NCI-H2029 treated with DMSO at 0.1 percent for 48 hours (cell line): ENCODE measurements around the gene GRIPAP1.

Experiments used
- DNase-seq: peaks from one replicate; lab custom pipeline; 2025; lab: John Stamatoyannopoulos, UW

Gene GRIPAP1

DNA sequence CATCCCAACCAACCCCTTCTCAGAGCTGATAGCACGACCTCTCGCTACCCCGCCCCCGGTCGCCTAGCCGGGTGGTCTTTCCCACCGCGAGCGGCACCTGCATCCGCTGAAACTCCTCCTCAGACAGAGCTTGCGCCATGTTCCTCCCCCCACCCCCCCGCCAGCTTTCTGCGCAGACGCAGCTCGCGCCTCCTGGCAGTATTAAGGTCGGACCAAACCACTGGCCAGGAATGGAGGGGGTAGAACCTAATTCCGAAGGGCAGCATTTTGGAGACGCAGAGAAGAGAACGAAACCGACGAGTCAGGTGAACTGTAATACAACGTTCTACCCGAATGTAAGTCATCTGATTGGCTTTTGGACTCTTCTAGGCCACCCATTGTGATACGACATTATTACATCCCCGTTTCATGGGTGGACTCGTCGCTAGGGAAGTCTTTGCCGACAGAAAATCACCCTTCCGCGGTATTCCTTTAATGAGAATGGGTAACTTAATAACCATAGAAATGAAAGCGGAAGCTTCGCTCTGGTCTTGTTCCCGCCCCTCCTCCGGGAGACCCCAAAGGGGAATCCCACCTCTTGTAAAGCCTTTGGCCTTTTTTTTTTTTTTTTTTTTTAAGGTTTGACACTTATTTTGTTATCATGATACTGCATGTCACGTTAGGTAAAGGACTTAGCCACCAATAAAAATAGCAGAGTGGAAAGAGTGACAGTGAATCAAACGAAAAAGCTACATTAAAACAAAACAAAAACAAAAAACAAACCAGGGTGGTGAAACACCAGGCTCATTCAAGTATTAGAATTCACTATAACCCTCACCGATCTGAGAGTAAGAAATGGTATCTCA is at the start of gene GRIPAP1:
Gene GRIPAP1, minus strand, starts transcription at position 174 of the 845 bp plus-strand sequence. Its CDS starts 35 bp downstream, at position 139.
- peak; percentile 60 for DNase-seq

GRCh38 chrX:49043987-49044281 is 41.9 kb upstream of the GRIPAP1 start:
- DNase-seq: no peak

GRCh38 chrX:49043220-49043986 is 41.3 kb upstream of the GRIPAP1 start, which contains the start of gene TFE3:
Gene TFE3, minus strand, starts transcription at chrX:49043357. Its CDS starts 131 bp downstream, at chrX:49043226.
- DNase-seq: peak; percentile 85

DNA sequence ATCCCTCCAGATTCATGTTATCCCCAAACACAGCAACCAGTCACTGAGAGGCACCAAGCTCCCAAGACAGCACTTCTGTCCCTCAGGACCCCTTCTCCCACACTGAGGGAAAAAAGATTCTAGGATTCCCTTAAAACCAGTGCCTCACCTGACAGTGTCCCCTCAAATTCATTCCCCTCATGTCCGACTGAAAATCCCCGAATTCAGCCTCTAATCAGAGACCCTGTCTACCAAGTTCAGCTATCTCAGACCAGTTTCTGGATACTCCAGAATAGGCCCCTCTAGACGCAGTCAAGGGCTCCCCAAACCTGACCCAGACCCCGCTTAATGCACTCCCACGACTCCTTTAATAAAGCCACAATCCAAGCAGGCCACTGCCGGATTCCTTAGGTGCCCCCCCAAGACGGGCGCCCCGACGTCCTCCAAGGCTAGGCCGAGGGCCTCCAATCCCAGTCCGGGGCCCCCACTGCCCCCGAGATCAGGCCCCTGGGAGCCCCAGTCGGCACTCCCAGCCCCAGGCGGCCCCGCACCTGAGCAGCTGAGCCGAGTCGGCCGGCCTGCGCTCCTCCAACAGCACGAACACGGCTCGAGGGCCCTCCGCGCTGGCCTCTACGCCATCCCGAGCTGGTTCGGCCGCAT is 40.6 kb upstream of the GRIPAP1 start:
- DNase-seq: no peak

- DNase-seq: no peak
Observed at GRCh38 chrX:49041744-49042580, 39.9 kb upstream of the GRIPAP1 start.

GRCh38 chrX:49040376-49040955 is 38.4 kb upstream of the GRIPAP1 start:
- DNase-seq: no peak

GRCh38 chrX:49039598-49040375 is 37.7 kb upstream of the GRIPAP1 start:
- DNase-seq: no peak

GRCh38 chrX:49037883-49038475 is 35.9 kb upstream of the GRIPAP1 start:
- DNase-seq: no peak

DNA sequence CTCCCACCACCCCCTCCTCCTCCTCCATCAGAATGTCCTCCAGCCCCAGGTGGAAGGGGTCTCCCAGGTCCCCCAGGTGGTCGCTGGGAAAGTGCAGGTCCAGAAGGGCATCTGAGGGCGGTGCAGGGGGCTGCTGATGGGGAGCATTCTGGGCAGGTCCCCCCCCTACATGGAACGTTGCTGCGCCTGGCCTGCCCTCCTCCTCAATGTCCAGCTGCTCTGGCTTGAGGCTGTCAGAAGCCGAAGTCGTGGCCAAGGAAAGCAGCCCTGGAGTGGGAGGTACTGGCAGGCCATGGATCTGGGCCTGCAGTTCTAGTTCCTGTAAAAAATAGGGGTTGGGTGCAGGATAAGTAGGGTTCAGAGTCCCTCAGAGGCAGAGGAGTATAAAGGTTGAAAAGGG is 28.2 kb upstream of the GRIPAP1 start:
- DNase-seq: no peak

DNA sequence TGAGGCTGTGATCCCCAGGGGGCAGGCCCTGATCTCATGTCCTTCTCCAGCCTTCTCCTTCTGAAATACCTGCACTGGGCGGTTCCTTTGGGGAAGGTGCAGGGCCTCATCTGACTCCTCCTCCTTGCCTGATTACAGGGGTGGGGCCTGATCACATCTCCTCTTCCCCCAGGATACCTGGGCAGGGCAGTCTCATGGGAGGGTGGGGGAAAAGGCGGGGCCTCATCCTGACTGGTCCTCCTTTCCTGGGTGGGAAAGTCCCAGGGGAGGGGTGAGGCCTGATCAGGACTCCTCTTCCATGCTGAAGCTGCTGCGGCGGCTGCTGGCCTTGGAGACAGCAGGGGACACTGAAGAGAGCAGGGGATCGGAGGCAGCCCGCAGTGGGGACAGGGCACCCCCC is 27.8 kb upstream of the GRIPAP1 start:
- DNase-seq: no peak

- DNase-seq: no peak
Observed at GRCh38 chrX:49019599-49020249, 17.7 kb upstream of the GRIPAP1 start.

- no peak for DNase-seq
Observed at GRCh38 chrX:49019050-49019449, 17.0 kb upstream of the GRIPAP1 start.

DNA sequence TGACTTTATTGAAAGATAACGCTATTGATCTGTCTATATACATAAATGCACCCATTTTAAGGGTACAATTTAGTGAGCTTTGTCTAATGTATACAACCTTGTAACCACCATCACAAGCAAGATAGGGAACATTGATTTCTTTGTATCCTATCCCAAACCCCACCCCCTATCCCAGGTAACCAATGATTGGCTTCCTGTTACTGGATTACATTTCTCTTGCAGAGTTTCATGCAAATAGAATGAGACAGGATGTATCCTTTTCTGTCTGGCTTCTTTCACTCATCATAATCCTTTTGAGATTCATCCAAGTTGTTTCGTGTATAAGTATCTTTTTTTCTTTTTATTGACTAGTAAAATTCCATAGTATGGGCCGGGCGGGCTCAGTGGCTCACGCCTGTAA is 1.6 kb upstream of the GRIPAP1 start:
- no peak for DNase-seq

DNA sequence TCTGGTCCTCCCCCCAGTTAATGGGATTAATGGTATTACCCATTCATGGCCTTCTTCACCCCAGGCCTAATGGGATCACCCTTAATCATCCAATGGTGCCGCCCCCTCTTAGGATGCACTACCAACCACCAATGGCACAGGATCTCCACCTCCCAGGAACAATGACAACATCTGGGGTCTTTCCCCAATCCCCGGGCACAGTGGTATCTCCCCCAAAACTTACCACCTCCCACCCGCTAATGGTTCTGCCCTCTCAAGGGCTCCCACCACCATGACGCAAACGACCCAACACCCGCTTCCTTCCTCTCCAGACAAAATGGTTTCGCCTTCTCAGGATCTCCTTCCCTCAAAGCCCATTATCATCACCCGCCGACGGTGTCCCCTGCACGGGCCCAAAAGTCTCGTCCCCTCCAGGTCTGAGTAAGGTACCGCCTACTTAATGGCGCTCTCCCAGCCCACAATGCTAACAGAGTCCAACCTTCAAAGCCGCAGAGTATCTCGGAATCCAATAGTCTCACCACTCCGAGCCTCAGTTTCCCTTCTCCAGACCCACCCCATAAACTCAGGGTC is 458 bp downstream of the GRIPAP1 start:
- DNase-seq: no peak

DNA sequence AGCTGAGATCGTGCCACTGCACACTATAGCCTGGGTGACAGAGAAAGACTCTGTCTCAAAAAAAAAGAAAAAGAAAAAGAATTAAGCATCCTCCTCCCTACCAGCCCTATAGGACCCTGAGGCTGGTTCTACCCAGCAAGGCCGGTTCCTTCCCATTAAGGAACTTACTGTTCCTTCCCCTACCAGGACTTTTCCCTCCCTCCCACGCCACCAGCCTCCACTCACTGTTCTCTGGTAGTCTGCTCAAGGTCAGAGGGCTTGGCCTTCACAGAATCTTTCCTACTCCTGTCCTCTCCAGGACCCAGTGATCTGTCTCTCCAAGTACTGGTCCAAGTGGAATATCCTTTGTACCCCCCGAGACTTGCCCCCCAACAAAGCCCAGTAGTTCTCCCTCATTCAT is 1.4 kb downstream of the GRIPAP1 start:
- DNase-seq: no peak

GRCh38 chrX:48999030-48999429 is 3.0 kb downstream of the GRIPAP1 start:
- no peak for DNase-seq

DNA sequence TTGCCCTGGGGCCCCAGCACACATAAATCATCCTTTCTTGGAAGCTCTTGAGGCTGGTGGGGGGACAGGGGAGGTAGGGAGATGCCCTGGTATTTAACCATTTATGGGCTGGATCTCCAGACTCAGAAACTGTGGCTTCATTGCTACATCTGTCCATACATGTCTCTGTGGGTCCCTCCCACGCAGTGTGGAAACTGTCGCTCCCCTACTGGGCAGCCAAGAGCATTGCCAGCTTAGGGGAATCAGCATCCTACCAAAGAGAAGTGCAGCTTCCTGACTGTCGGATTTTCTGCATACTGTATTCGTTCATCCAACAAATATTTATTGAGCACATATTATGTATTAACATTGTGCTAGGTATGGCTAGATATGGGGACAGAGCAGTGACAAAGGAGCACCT is 3.7 kb downstream of the GRIPAP1 start:
- no peak for DNase-seq

- no peak for DNase-seq
Observed at GRCh38 chrX:48997865-48998264, 4.2 kb downstream of the GRIPAP1 start.

DNA sequence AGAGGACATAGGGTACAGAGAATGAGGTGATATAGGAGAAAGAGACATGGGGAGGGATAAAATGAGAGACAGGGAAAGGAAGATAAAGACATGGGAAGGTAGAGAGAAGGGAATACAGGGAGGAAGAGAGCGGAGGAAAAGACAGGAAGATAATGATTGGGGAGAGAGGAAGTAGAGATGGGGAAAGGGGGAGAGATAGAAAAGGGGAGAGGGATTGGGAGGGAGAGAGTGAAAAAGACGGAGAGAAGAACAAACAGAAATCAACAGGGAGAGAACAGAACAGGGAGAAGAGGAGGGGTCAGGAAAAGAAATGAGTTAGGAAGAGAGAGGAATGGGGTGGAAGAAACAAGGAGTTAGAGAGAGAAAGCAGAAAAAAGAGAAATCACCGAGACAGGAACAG is 4.6 kb downstream of the GRIPAP1 start:
- DNase-seq: no peak
